Neuronal stem cell (in vitro differentiated cells): ENCODE results near the gene DZIP1L.

Source experiments
- DNase-seq: peaks from one replicate; pipeline ENCODE4 v3.0.0-alpha.2; 2013; ENCODE audit warnings: low spot score
- H2AFZ ChIP-seq: one replicate; pipeline ENCODE4 v1.6.1; 2013; ENCODE audit warnings: mild to moderate bottlenecking, low read length, inconsistent platforms
- H2AK5ac ChIP-seq: 2 replicates; pipeline ENCODE4 v1.6.1; 2013; ENCODE audit warnings: low read depth, mild to moderate bottlenecking, inconsistent platforms, low read length, moderate library complexity, mixed read lengths
- H2BK120ac ChIP-seq: 2 replicates; pipeline ENCODE4 v1.6.1; 2013; ENCODE audit warnings: low read depth, mild to moderate bottlenecking, inconsistent platforms, low read length, moderate library complexity, mixed read lengths
- H2BK12ac ChIP-seq: one replicate; pipeline ENCODE4 v1.6.1; 2013; ENCODE audit warnings: low read length, inconsistent platforms
- H2BK15ac ChIP-seq: 2 replicates; pipeline ENCODE4 v1.6.1; 2013; ENCODE audit warnings: mild to moderate bottlenecking, low read length, inconsistent platforms, mixed read lengths
- H2BK5ac ChIP-seq: one replicate; pipeline ENCODE4 v1.6.1; 2013; ENCODE audit warnings: inconsistent platforms, mild to moderate bottlenecking, low read length, moderate library complexity
- H3K14ac ChIP-seq: one replicate; pipeline ENCODE4 v1.6.1; 2013; ENCODE audit warnings: low read length, inconsistent platforms
- H3K18ac ChIP-seq: 2 replicates; pipeline ENCODE4 v1.6.1; 2013; ENCODE audit warnings: low read length, inconsistent platforms
- H3K23ac ChIP-seq: 2 replicates; pipeline ENCODE4 v1.6.1; 2013; ENCODE audit warnings: low read depth, mild to moderate bottlenecking, mixed read lengths, low read length, inconsistent platforms; ENCODE audit not compliant: poor library complexity
- H3K27ac ChIP-seq: replicated peaks from 3 replicates; pipeline ENCODE4 v1.5.1; 2013; ENCODE audit warnings: low read length, inconsistent platforms
- H3K27me3 ChIP-seq, 3 experiments: 2 replicates each; pipeline ENCODE4 v1.6.1; 2013; ENCODE audit warnings: low read length in 3 of 3, mild to moderate bottlenecking in 2 of 3, inconsistent platforms in 1 of 3, low read depth in 1 of 3, mixed read lengths in 1 of 3, moderate library complexity in 1 of 3; ENCODE audit not compliant: control insufficient read depth in 3 of 3, insufficient read depth in 3 of 3
- H3K36me3 ChIP-seq, 2 donors: replicated peaks in 1 of 2; 2 replicates each; pipeline ENCODE4 v1.6.1; 2013; ENCODE audit warnings: low read length in 2 of 2; ENCODE audit not compliant: control insufficient read depth in 2 of 2, insufficient read depth in 2 of 2
- H3K4ac ChIP-seq: 2 replicates; pipeline ENCODE4 v1.6.1; 2013; ENCODE audit warnings: inconsistent platforms, mild to moderate bottlenecking, low read length, moderate library complexity
- H3K4me1 ChIP-seq, 2 donors: 1 replicate in 1 of 2; 2 replicates in 1 of 2; pipeline ENCODE4 v1.6.1; 2013; ENCODE audit warnings: low read length in 2 of 2, low read depth in 1 of 2; ENCODE audit not compliant: control insufficient read depth in 2 of 2, insufficient read depth in 1 of 2
- H3K4me2 ChIP-seq: one replicate; pipeline ENCODE4 v1.6.1; 2013; ENCODE audit warnings: mild to moderate bottlenecking, low read length, inconsistent platforms; ENCODE audit not compliant: insufficient read depth, poor library complexity, severe bottlenecking
- H3K4me3 ChIP-seq, 2 donors: 2 replicates each; pipeline ENCODE4 v1.5.1; 2013; ENCODE audit warnings: low read length in 2 of 2, mild to moderate bottlenecking in 2 of 2, inconsistent platforms in 1 of 2, moderate library complexity in 1 of 2
- H3K79me1 ChIP-seq: one replicate; pipeline ENCODE4 v1.6.1; 2013; ENCODE audit warnings: low read depth, mild to moderate bottlenecking, inconsistent platforms, low read length, moderate library complexity
- H3K9ac ChIP-seq: one replicate; pipeline ENCODE4 v1.6.1; 2013; ENCODE audit warnings: mild to moderate bottlenecking, low read depth, low read length, inconsistent platforms; ENCODE audit not compliant: poor library complexity
- H3K9me3 ChIP-seq, 2 donors: replicated peaks in 1 of 2; 2 replicates each; pipeline versions ENCODE3 to v1.6.1; 2013; ENCODE audit warnings: low read length in 2 of 2, mild to moderate bottlenecking in 2 of 2, inconsistent platforms in 1 of 2, low read depth in 1 of 2, mixed read lengths in 1 of 2, moderate library complexity in 1 of 2; ENCODE audit not compliant: control insufficient read depth in 2 of 2, insufficient read depth in 1 of 2
- H4K8ac ChIP-seq: one replicate; pipeline ENCODE4 v1.6.1; 2013; ENCODE audit warnings: low read depth, mild to moderate bottlenecking, inconsistent platforms, low read length, moderate library complexity
- H4K91ac ChIP-seq: one replicate; pipeline ENCODE4 v1.6.1; 2013; ENCODE audit warnings: low read length, low read depth, mild to moderate bottlenecking, inconsistent platforms; ENCODE audit not compliant: poor library complexity
- WGBS, 2 donors: extraction: QIAGEN DNeasy Blood & Tissue Kit; methylation state at CpG; one replicate each; pipeline ENCODE4 v1.1.7; 2013; ENCODE audit warnings: missing lambda C conversion rate in 2 of 2, mixed read lengths in 1 of 2; ENCODE audit not compliant: insufficient read length in 2 of 2, insufficient replicate concordance in 1 of 2; ENCODE audit errors: extremely low coverage in 2 of 2; 5-methylcytosine and 5-hydroxymethylcytosine counted together

DZIP1L gene

DNA sequence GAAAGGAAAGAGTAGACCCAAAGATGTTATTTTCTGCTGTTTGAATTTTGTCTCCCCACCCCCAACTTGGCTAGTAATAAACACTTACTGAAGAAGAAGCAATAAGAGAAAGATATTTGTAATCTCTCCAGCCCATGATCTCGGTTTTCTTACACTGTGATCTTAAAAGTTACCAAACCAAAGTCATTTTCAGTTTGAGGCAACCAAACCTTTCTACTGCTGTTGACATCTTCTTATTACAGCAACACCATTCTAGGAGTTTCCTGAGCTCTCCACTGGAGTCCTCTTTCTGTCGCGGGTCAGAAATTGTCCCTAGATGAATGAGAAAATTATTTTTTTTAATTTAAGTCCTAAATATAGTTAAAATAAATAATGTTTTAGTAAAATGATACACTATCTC lies 83.9 kb downstream of the DZIP1L start:
- Histone ChIP-seq H4K8ac (no peak overlapping the region), H3K27ac (no peak overlapping the region)
- no CpG with 5 or more reads among the region's 3 CpGs for WGBS, 2 donors

DNA sequence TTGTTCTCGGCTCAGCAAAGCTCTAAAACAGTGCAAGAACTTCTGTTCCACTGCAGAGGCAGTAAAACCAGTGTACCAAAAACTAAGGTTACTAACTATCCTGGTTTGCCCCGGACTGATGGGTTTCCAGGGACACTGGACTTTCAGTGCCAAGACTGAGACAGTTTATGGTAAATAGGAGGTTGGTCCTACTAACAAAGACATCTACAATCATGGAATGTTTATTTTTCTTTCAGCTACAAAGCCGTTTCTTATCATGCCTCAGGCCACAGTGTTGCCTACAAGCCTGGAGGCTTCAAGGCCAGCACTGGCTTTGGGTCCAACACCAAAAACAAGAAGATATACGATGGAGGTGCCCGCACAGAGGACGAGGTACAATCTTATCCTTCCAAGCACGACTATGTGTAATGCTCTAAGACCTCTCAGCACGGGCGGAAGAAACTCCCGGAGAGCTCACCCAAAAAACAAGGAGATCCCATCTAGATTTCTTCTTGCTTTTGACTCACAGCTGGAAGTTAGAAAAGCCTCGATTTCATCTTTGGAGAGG lies 84.6 kb downstream of the DZIP1L start:
- Histone ChIP-seq H2AFZ (no peak overlapping the region), H4K91ac (no peak overlapping the region), H3K27ac (no peak overlapping the region), H3K36me3 (peaks cover 2 to 18% of the 10 kb centered on the region in 2 donors), H2BK5ac (no peak overlapping the region), H3K79me1 (no peaks in the 10 kb centered on the region), H3K4me1 (no peaks in the 10 kb centered on the region), H3K18ac (no peak overlapping the region), H3K4ac (no peak overlapping the region), H3K14ac (no peak overlapping the region), H3K4me3 (no peak overlapping the region), H3K9ac (no peak overlapping the region), H2BK120ac (no peak overlapping the region), H4K8ac (no peak overlapping the region), H3K23ac (no peak overlapping the region), H3K9me3 (no peaks in the 10 kb centered on the region), H3K27me3 (no peaks in the 10 kb centered on the region), H2AK5ac (no peak overlapping the region), H2BK12ac (no peak overlapping the region), H2BK15ac (no peak overlapping the region), H3K4me2 (no peak overlapping the region)
- DNase-seq, result no peak
- WGBS, 2 donors, result no CpG with 5 or more reads among the region's 11 CpGs

More for the DNA sequence above, 83.9 kb downstream of the DZIP1L start:
- H3K36me3 ChIP-seq, result peaks cover 2 to 18% of the 10 kb centered on the region in 2 donors
- H3K79me1 ChIP-seq, result no peaks in the 10 kb centered on the region
- no peaks in the 10 kb centered on the region for H3K4me1 ChIP-seq
- no peak overlapping the region for H2BK12ac ChIP-seq
- H3K23ac ChIP-seq, result no peak overlapping the region
- no peak for DNase-seq
- H3K9me3 ChIP-seq, result no peaks in the 10 kb centered on the region
- no peak overlapping the region for H2AFZ ChIP-seq
- no peak overlapping the region for H3K4ac ChIP-seq
- H3K27me3 ChIP-seq, result no peaks in the 10 kb centered on the region
- H4K91ac ChIP-seq, result no peak overlapping the region
- no peak overlapping the region for H2BK5ac ChIP-seq
- no peak overlapping the region for H2AK5ac ChIP-seq
- no peak overlapping the region for H3K9ac ChIP-seq
- no peak overlapping the region for H3K4me2 ChIP-seq
- no peak overlapping the region for H2BK120ac ChIP-seq
- no peak overlapping the region for H2BK15ac ChIP-seq
- H3K14ac ChIP-seq, result no peak overlapping the region
- no peak overlapping the region for H3K4me3 ChIP-seq
- H3K18ac ChIP-seq, result no peak overlapping the region

GRCh38 chr3:138027821-138028220 lies 87.6 kb downstream of the DZIP1L start:
- Histone ChIP-seq H4K8ac (no peak overlapping the region), H3K9me3 (no peaks in the 10 kb centered on the region), H3K4me2 (no peak overlapping the region), H2BK15ac (no peak overlapping the region), H3K18ac (no peak overlapping the region), H3K79me1 (no peaks in the 10 kb centered on the region), H3K4me1 (no peaks in the 10 kb centered on the region), H3K4ac (no peak overlapping the region), H3K14ac (no peak overlapping the region), H3K36me3 (peaks cover 4 to 23% of the 10 kb centered on the region in 2 donors), H3K4me3 (no peak overlapping the region), H2BK12ac (no peak overlapping the region), H3K9ac (no peak overlapping the region), H2AFZ (no peak overlapping the region), H3K23ac (no peak overlapping the region), H2AK5ac (no peak overlapping the region), H2BK120ac (no peak overlapping the region), H2BK5ac (no peak overlapping the region), H3K27me3 (no peaks in the 10 kb centered on the region), H3K27ac (no peak overlapping the region), H4K91ac (no peak overlapping the region)
- no CpG with 5 or more reads among the region's 5 CpGs for WGBS, 2 donors
- DNase-seq, result no peak

- H4K8ac ChIP-seq, result no peak overlapping the region
- no peak overlapping the region for H3K4me2 ChIP-seq
- H3K4ac ChIP-seq, result no peak overlapping the region
- H2BK15ac ChIP-seq, result no peak overlapping the region
- H3K23ac ChIP-seq, result no peak overlapping the region
- no peak for DNase-seq
- no peak overlapping the region for H3K18ac ChIP-seq
- H3K27me3 ChIP-seq, result no peaks in the 10 kb centered on the region
- no peak overlapping the region for H3K9ac ChIP-seq
- H4K91ac ChIP-seq, result no peak overlapping the region
- H3K4me1 ChIP-seq, result no peaks in the 10 kb centered on the region
- H3K79me1 ChIP-seq, result no peaks in the 10 kb centered on the region
- no peak overlapping the region for H2AK5ac ChIP-seq
- no peak overlapping the region for H2BK5ac ChIP-seq
- no peak overlapping the region for H3K14ac ChIP-seq
- no peaks in the 10 kb centered on the region for H3K9me3 ChIP-seq
- no peak overlapping the region for H3K4me3 ChIP-seq
- peaks cover 4 to 19% of the 10 kb centered on the region in 2 donors for H3K36me3 ChIP-seq
- H2AFZ ChIP-seq, result no peak overlapping the region
- no peak overlapping the region for H2BK120ac ChIP-seq
- H2BK12ac ChIP-seq, result no peak overlapping the region
- no peak overlapping the region for H3K27ac ChIP-seq
Observed at GRCh38 chr3:138025553-138025952, 89.9 kb downstream of the DZIP1L start.
